Jurkat, Clone E6-1 (cell line): ENCODE data around the gene FA2H.
"Not testable (repeated sequence)": the region's sequence is repeated elsewhere in the genome, so short reads cannot be mapped to it uniquely, and the experiment has no call there.

Experiments
- DNase-seq: peaks from one replicate; pipeline ENCODE4 v3.0.0-alpha.2; 2011; ENCODE audit warnings: low read depth, low spot score
- H3K4me3 ChIP-seq: 2 replicates; pipeline ENCODE4 v1.5.1; 2011; ENCODE audit warnings: mild to moderate bottlenecking, low read length, control low read depth, moderate library complexity

Gene FA2H

GRCh38 chr16:74700438-74701225 is 74.0 kb downstream of the FA2H start, which contains the start of gene MLKL:
Gene MLKL (minus strand): TSS chr16:74700862. CDS start chr16:74695757, 5,105 bp downstream.
- peak; percentile 48 for DNase-seq
- H3K4me3 ChIP-seq: peak within 1 kb of the TSS; percentile 85

- peak; percentile 22 for DNase-seq
- peak overlapping the region; percentile 85 for H3K4me3 ChIP-seq
These were observed 74.5 kb downstream of the FA2H start for GRCh38 chr16:74700116-74700437.

GRCh38 chr16:74699666-74700065 is 75.0 kb downstream of the FA2H start:
- peak overlapping the region; percentile 85 for H3K4me3 ChIP-seq
- DNase-seq: no peak

- DNase-seq: no peak
- no peak overlapping the region for H3K4me3 ChIP-seq
These were observed 76.4 kb downstream of the FA2H start for GRCh38 chr16:74698222-74698621.

GRCh38 chr16:74695450-74696422 is 78.9 kb downstream of the FA2H start:
- H3K4me3 ChIP-seq: peak overlapping the region; percentile 50
- DNase-seq: peak; percentile 78

GRCh38 chr16:74691093-74691855 is 83.3 kb downstream of the FA2H start:
- H3K4me3 ChIP-seq: no peak overlapping the region
- no peak for DNase-seq

GRCh38 chr16:74682556-74682955 is 92.1 kb downstream of the FA2H start:
- H3K4me3 ChIP-seq: no peak overlapping the region
- DNase-seq: no peak

- H3K4me3 ChIP-seq: no peak overlapping the region
- no peak for DNase-seq
These were observed 93.9 kb downstream of the FA2H start for GRCh38 chr16:74680681-74681080.

- no peak overlapping the region for H3K4me3 ChIP-seq
- no peak for DNase-seq
These were observed 94.6 kb downstream of the FA2H start for GRCh38 chr16:74679983-74680382.

- no peak for DNase-seq
- H3K4me3 ChIP-seq: no peak overlapping the region
These were observed 96.8 kb downstream of the FA2H start for GRCh38 chr16:74677868-74678267.

GRCh38 chr16:74673876-74674275 is 100.7 kb downstream of the FA2H start:
- H3K4me3 ChIP-seq: no peak overlapping the region
- DNase-seq: no peak

GRCh38 chr16:74668877-74669276 is 105.7 kb downstream of the FA2H start:
- not testable (repeated sequence) for DNase-seq, H3K4me3 ChIP-seq

- H3K4me3 ChIP-seq: peak overlapping the region; percentile 41
- no peak for DNase-seq
These were observed 107.3 kb downstream of the FA2H start for GRCh38 chr16:74667255-74667700.

- H3K4me3 ChIP-seq: peak within 1 kb of the TSS; percentile 73
- peak; percentile 99 for DNase-seq
These were observed 108.0 kb downstream of the FA2H start, which contains the start of gene RFWD3 for GRCh38 chr16:74666425-74667254. Gene RFWD3 (minus strand): TSS chr16:74666877. CDS start chr16:74661449, 5,428 bp downstream.

GRCh38 chr16:74666010-74666421 is 108.6 kb downstream of the FA2H start:
- H3K4me3 ChIP-seq: peak overlapping the region; percentile 73

More at GRCh38 chr16:74666010-74666421, 108.6 kb downstream of the FA2H start:
- no peak for DNase-seq
